Measurements from ENCODE around the gene NTHL1. TPM values are rescaled to one million over a fixed set of nuclear protein-coding genes. Genes with fewer than 3 reads are reported as not detected.

The NTHL1 gene
- total RNA-seq, 4 donors from 2014 or later, result 6.1 to 38.7 (median 25.0) TPM

- Histone ChIP-seq H3K27ac (peak overlapping the region; percentile 31 to 68 (median 37)), H3K4me1 (peaks cover 11 to 50% of the 10 kb centered on the region in 2 donors), H3K36me3 (no peaks in the 10 kb centered on the region), H3K9me3 (no peaks in the 10 kb centered on the region), H3K4me3 (replicated peaks in 1 of 3) (peak overlapping the region in 1 of 3 donors; percentile 17), H3K27me3 (peaks cover 7% of the 10 kb centered on the region)
- DNase-seq, result peak; percentile 91
- WGBS, 2 donors, result 9 to 27% methylated on average over 13 to 31 of the region's 53 CpGs
- intact Hi-C loops (cut with DNase I), result loop anchor here (5.0 kb wide), 1 partner anchor 129 kb away; no protein-coding TSS in a partner anchor
- peak; percentile 89 to 99 (median 98) for TF ChIP-seq CTCF (IDR thresholded peaks at IDR 0.05)
- TF ChIP-seq POLR2A (IDR thresholded peaks at IDR 0.05), result peak in 1 of 2 donors; percentile 51
Measured at GRCh38 chr16:2023092-2024031, 24.3 kb downstream of the NTHL1 start.

GRCh38 chr16:2022723-2023091 is 24.9 kb downstream of the NTHL1 start:
- Histone ChIP-seq H3K27ac (no peak overlapping the region), H3K36me3 (no peaks in the 10 kb centered on the region), H3K4me1 (peaks cover 11 to 43% of the 10 kb centered on the region in 2 donors), H3K27me3 (peaks cover 7% of the 10 kb centered on the region), H3K9me3 (no peaks in the 10 kb centered on the region), H3K4me3 (replicated peaks in 1 of 3) (peak overlapping the region in 1 of 3 donors; percentile 11)
- DNase-seq, result peak; percentile 28 to 48
- TF ChIP-seq POLR2A (IDR thresholded peaks at IDR 0.05) (no peak), CTCF (IDR thresholded peaks at IDR 0.05) (no peak)
- intact Hi-C loops (cut with DNase I), result loop anchor here (5.0 kb wide), 1 partner anchor 130 kb away; no protein-coding TSS in a partner anchor
- 3% methylated on average over 4 to 14 of the region's 14 CpGs for WGBS, 2 donors

GRCh38 chr16:2019921-2020831 is 27.5 kb downstream of the NTHL1 start:
- H3K4me1 ChIP-seq, result peaks cover 6 to 29% of the 10 kb centered on the region in 2 donors
- H3K36me3 ChIP-seq, result no peaks in the 10 kb centered on the region
- no peaks in the 10 kb centered on the region for H3K9me3 ChIP-seq
- peaks cover 7% of the 10 kb centered on the region for H3K27me3 ChIP-seq
- intact Hi-C loops (cut with DNase I), result loop anchor here (5.0 kb wide), 1 partner anchor 132 kb away; no protein-coding TSS in a partner anchor
- TF ChIP-seq CTCF (IDR thresholded peaks at IDR 0.05) (no peak), POLR2A (IDR thresholded peaks at IDR 0.05) (no peak)
- no peak for DNase-seq
- H3K4me3 ChIP-seq (replicated peaks in 1 of 3), result no peak overlapping the region
- 0 to 1% methylated on average over 16 to 20 of the region's 96 CpGs for WGBS, 2 donors
- no peak overlapping the region for H3K27ac ChIP-seq

GRCh38 chr16:2019518-2019920 is 28.1 kb downstream of the NTHL1 start, which contains the start of gene NPW:
TSS of gene NPW (plus strand) at chr16:2019785.
- H3K9me3 ChIP-seq, result no peaks in the 10 kb centered on the region
- H3K4me3 ChIP-seq (replicated peaks in 1 of 3), result no peak within 1 kb of the TSS
- DNase-seq, result peak; percentile 29 to 63
- H3K27ac ChIP-seq, result no peak within 1 kb of the TSS
- TF ChIP-seq CTCF (IDR thresholded peaks at IDR 0.05) (no peak), POLR2A (IDR thresholded peaks at IDR 0.05) (no peak)
- H3K36me3 ChIP-seq, result no peaks in the 10 kb centered on the region
- peaks cover 7% of the 10 kb centered on the region for H3K27me3 ChIP-seq
- WGBS, 2 donors, result 2 to 4% methylated on average over 5 to 11 of the region's 33 CpGs
- H3K4me1 ChIP-seq, result peaks cover 6 to 29% of the 10 kb centered on the region in 2 donors
- intact Hi-C loops (cut with DNase I), result no loop called here
